Left lung (tissue), 14 donors: ENCODE data around the gene LILRB5. TPM values are rescaled to one million over a fixed set of nuclear protein-coding genes. Genes with fewer than 3 reads are reported as not detected.

Experiments
- ATAC-seq: fragments of 200-7000 bp; cut with Tn5 transposase; one replicate; pipeline ENCODE4 v1.9.1; 2020; ENCODE audit warnings: moderate library complexity
- DNase-seq, 4 donors: peaks; one replicate each; pipeline ENCODE4 v3.0.0-alpha.2; 2013 to 2020
- H3K27ac ChIP-seq, 2 donors: fragments of 200-600 bp; sonication (generic) in 1 of 2; one replicate each; pipeline versions ENCODE4 v1.5.0 to v1.8.0; 2020 to 2021
- H3K27me3 ChIP-seq, 2 donors: fragments of 200-600 bp; sonication (generic) in 1 of 2; one replicate each; pipeline versions ENCODE4 v1.5.0 to v1.8.0; 2020 to 2021
- H3K36me3 ChIP-seq, 2 donors: fragments of 200-600 bp; sonication (generic) in 1 of 2; one replicate each; pipeline versions ENCODE4 v1.5.0 to v1.8.0; 2020 to 2021
- H3K4me1 ChIP-seq, 2 donors: fragments of 200-600 bp; one replicate each; pipeline ENCODE4 v1.8.0; 2021
- H3K4me3 ChIP-seq, 2 donors: fragments of 200-600 bp; sonication (generic) in 1 of 2; one replicate each; pipeline versions ENCODE4 v1.5.0 to v1.8.0; 2020 to 2021; ENCODE audit warnings: mild to moderate bottlenecking in 1 of 2
- H3K9me3 ChIP-seq, 2 donors: fragments of 200-600 bp; sonication (generic) in 1 of 2; one replicate each; pipeline versions ENCODE4 v1.5.0 to v1.8.0; 2020 to 2021
- intact Hi-C, 2 donors: fragments of 100-400 bp; cut with DNase I; formaldehyde crosslinking; loops; one replicate each; pipeline versions ENCODE4 v1.11.2 to v1.14.2; 2022
- long read RNA-seq, 12 donors: library from polyadenylated mRNA in 2 of 12; unstranded in 2 of 12; transcript quantifications; one replicate each; pipeline ENCODE4 v2.0.0 and lab custom pipeline, GENCODE V29; 2019 to 2026
- polyA plus RNA-seq, 6 donors: library from polyadenylated mRNA; unstranded; fragments of 120-200 nt; gene quantifications; one replicate each; pipeline ENCODE4 v1.2.1, GENCODE V29; 2013; ENCODE audit not compliant: insufficient read length in 6 of 6
- total RNA-seq, 2 donors: library from RNA; stranded (reverse); fragmentation: NEBNext Ultra II Directional; extraction: Animal tissue kit (Norgen Biotek cat#: 25700); gene quantifications; one replicate each; pipeline ENCODE4 v1.2.1, GENCODE V29; 2021
- TF ChIP-seq, protein P1 (sequence below), 2 donors: fragments of 200-600 bp; sonication (generic) in 1 of 2; IDR thresholded peaks; one replicate each; pipeline versions ENCODE4 v1.5.0 to v1.8.0; 2021; ENCODE audit warnings: antibody characterized with exemption in 2 of 2
- donor health status: DM: no; HTN: yes; CAD: no.
- donor health status: DM: no; HTN: no; CAD: no.

Gene LILRB5
- total RNA-seq (10 to 100 TPM; 11.9 to 16.5 TPM), polyA plus RNA-seq (1 to 10 TPM; 3.3 to 4.9 (median 4.4) TPM)
- long read RNA-seq, donor 1 = 0 reads
- long read RNA-seq, donor 2 = 0 reads
- long read RNA-seq, donor 3 = 0 reads
- long read RNA-seq, donor 4, partial matches to known transcripts = 1 of 3 reads
- long read RNA-seq, donor 4, other reads (novel, unspliced or antisense) = 2 of 3 reads
- long read RNA-seq, donor 5 = 0 reads
- long read RNA-seq, donor 6 = 0 reads
- long read RNA-seq, donor 7 = 0 reads
- long read RNA-seq, donor 8 = 0 reads
- long read RNA-seq, donor 9 = 0 reads
- long read RNA-seq, donor 10, partial matches to known transcripts = 0 of 8 reads
- long read RNA-seq, donor 10, other reads (novel, unspliced or antisense) = 4 of 8 reads
- long read RNA-seq, donor 11 = 0 reads
- long read RNA-seq, donor 12, partial matches to known transcripts = 0 of 1 reads
- long read RNA-seq, donor 12, other reads (novel, unspliced or antisense) = 0 of 1 reads

DNA sequence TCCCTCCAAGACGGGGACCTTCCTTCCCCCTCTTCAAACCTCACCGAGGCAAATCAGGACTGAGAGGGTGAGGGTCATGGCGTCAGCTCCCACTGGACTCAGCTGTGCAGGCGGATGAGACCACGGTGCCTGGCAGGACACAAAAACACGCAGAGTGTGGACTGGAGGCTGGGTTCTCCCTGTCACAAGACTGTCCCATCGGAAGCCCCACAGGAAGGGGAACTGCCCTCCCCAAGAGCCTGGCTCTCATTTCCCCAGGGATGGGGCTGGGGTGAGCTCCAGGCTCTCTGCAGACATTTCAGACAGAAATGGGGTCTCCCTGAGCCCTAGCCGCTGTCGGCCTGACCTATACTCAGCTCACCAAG lies at the start of gene LILRB5:
TSS of gene LILRB5 (minus strand) at position 158 of the 365 bp plus-strand sequence. CDS start at position 78, 80 bp downstream.
- Histone ChIP-seq H3K4me1 (peaks cover 0 to 8% of the 10 kb centered on the region in 2 donors), H3K4me3 (peak within 1 kb of the TSS in 1 of 2 donors; percentile 20), H3K27me3 (peaks cover 0 to 58% of the 10 kb centered on the region in 2 donors), H3K27ac (no peak within 1 kb of the TSS), H3K9me3 (no peaks in the 10 kb centered on the region), H3K36me3 (no peaks in the 10 kb centered on the region)
- ATAC-seq (peak; percentile 63), DNase-seq (peak in 1 of 4 donors; percentile 50)
- intact Hi-C loops = no loop called here
- TF ChIP-seq, protein P1, sequence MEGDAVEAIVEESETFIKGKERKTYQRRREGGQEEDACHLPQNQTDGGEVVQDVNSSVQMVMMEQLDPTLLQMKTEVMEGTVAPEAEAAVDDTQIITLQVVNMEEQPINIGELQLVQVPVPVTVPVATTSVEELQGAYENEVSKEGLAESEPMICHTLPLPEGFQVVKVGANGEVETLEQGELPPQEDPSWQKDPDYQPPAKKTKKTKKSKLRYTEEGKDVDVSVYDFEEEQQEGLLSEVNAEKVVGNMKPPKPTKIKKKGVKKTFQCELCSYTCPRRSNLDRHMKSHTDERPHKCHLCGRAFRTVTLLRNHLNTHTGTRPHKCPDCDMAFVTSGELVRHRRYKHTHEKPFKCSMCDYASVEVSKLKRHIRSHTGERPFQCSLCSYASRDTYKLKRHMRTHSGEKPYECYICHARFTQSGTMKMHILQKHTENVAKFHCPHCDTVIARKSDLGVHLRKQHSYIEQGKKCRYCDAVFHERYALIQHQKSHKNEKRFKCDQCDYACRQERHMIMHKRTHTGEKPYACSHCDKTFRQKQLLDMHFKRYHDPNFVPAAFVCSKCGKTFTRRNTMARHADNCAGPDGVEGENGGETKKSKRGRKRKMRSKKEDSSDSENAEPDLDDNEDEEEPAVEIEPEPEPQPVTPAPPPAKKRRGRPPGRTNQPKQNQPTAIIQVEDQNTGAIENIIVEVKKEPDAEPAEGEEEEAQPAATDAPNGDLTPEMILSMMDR (IDR thresholded peaks at IDR 0.05) = no peak

DNA sequence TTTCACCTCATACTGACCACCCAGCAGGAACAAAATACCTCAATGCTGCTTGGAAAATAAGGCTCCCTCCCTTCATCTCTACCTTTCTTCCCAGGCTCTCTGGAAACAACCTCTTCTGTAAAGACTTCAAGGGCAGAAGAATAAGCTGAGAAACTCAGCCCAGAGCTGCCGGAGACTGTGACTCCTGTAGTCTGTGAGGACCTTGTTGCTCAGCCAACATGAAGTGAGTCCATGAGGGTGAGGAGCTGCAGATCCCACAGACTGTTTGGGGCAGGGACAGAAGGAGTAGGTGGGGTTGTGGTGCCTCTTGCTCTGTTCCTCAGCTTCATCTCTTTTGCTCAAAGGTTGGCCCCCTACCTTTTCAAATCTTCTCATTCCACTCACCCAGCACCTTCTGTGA lies 48.1 kb upstream of the LILRB5 start:
- no peak overlapping the region for H3K27ac ChIP-seq
- no peak overlapping the region for H3K4me3 ChIP-seq
- peaks cover 0 to 47% of the 10 kb centered on the region in 2 donors for H3K4me1 ChIP-seq
- TF ChIP-seq, protein P1 (IDR thresholded peaks at IDR 0.05) = no peak
- DNase-seq (no peak), ATAC-seq (no peak)
- no peaks in the 10 kb centered on the region for H3K9me3 ChIP-seq
- peaks cover 0 to 34% of the 10 kb centered on the region in 2 donors for H3K27me3 ChIP-seq
- peaks cover 0 to 28% of the 10 kb centered on the region in 2 donors for H3K36me3 ChIP-seq
- intact Hi-C loops = no loop called here

DNA sequence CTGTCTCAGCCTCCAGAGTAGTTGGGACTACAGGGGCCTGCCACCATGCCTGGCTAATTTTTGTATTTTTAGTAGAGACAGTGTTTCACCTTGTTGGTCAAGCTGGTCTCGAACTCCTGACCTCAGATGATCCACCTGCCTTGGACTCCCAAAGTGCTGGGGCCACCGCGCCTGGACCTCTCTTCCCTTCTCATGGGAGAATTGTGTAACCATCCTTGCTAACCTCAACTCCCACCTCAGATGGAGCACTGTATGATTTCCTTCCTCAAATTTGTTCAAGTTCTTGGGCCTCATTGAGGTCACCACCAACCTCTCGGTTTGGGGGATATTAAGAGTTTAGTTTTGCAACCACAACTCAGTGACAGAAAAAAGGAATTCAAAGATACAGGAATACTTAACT lies 45.2 kb upstream of the LILRB5 start:
- no peak for DNase-seq
- peaks cover 0 to 43% of the 10 kb centered on the region in 2 donors for H3K27me3 ChIP-seq
- intact Hi-C loops = no loop called here

DNA sequence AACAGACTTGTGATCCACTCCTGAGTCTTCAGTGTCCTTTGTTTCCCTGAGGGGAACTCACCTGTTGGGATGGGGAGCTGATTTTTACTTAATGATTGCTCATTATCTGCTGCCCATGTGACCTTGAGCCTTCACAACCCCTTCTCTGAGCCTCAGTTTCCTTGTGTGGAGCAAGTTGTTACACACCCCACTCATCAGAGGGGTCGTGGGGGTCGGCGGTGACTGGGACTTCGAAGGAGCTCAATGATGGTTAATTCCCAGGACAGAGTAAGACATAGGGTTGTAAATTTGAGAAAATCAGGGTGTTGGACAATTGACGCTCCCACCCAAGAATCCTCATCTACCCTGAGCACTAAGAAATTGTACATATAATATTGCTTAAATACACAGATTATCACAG lies 42.4 kb upstream of the LILRB5 start:
- Histone ChIP-seq H3K4me3 (no peak overlapping the region), H3K27ac (peak overlapping the region in 1 of 2 donors; percentile 63), H3K36me3 (no peaks in the 10 kb centered on the region), H3K9me3 (no peaks in the 10 kb centered on the region), H3K4me1 (peaks cover 0 to 52% of the 10 kb centered on the region in 2 donors), H3K27me3 (peaks cover 0 to 38% of the 10 kb centered on the region in 2 donors)
- TF ChIP-seq, protein P1 (IDR thresholded peaks at IDR 0.05) = no peak
- DNase-seq (no peak), ATAC-seq (no peak)
- intact Hi-C loops = loop anchor here in 1 of 2 donors (10.0 kb wide), 1 partner anchor 275 kb away; the partner anchor contains the start of gene LILRA2

More for the DNA sequence above, 45.2 kb upstream of the LILRB5 start:
- H3K4me1 ChIP-seq = peaks cover 0 to 60% of the 10 kb centered on the region in 2 donors
- no peak for ATAC-seq
- no peak overlapping the region for H3K4me3 ChIP-seq
- H3K9me3 ChIP-seq = no peaks in the 10 kb centered on the region
- H3K27ac ChIP-seq = peak overlapping the region in 1 of 2 donors; percentile 72
- TF ChIP-seq, protein P1 (IDR thresholded peaks at IDR 0.05) = no peak
- H3K36me3 ChIP-seq = peaks cover 0 to 13% of the 10 kb centered on the region in 2 donors

DNA sequence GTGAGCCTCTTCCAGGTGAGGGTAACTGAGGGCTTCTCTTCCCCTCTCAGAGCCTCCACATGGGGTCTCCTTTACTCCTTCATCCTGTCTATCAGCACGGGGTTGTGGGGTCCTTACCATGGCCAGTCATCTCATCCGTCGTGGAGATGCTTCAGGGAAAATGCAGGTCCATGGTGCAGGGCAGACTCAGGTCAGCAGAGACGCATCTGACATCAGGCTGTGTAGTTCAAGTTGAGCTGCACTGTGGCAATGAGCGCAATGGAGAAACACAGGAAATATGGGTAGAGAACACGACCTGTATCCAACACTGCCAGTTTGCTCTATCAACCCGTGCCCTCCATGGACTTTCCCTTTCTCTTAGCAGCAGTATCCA lies 42.0 kb upstream of the LILRB5 start:
- H3K4me1 ChIP-seq = peaks cover 0 to 48% of the 10 kb centered on the region in 2 donors
- H3K9me3 ChIP-seq = no peaks in the 10 kb centered on the region
- intact Hi-C loops = loop anchor here in 1 of 2 donors (10.0 kb wide), 1 partner anchor 276 kb away; the partner anchor contains the start of gene LILRA2
- H3K36me3 ChIP-seq = no peaks in the 10 kb centered on the region
- ATAC-seq = no peak
- no peak for DNase-seq
- H3K27me3 ChIP-seq = peaks cover 0 to 38% of the 10 kb centered on the region in 2 donors
- TF ChIP-seq, protein P1 (IDR thresholded peaks at IDR 0.05) = no peak
- H3K27ac ChIP-seq = peak overlapping the region in 1 of 2 donors; percentile 63
- H3K4me3 ChIP-seq = no peak overlapping the region
